Measurements from ENCODE around the gene TRIM63.

TRIM63 gene

GRCh38 chr1:26041978-26042377 lies 25.5 kb downstream of the TRIM63 start:
- Histone ChIP-seq H3K36me3 (ENCODE audit: control insufficient read depth, insufficient read depth, low read length) (no peaks in the 10 kb centered on the region), H3K9me3 (ENCODE audit: control insufficient read depth, insufficient read depth, low read length) (no peaks in the 10 kb centered on the region), H3K27me3 (ENCODE audit: control insufficient read depth, insufficient read depth, low read length) (peaks cover 60% of the 10 kb centered on the region), H3K4me3 (ENCODE audit: low read depth, low read length) (no peak overlapping the region), H3K27ac (ENCODE audit: low read depth, low read length) (no peak overlapping the region), H3K9ac (ENCODE audit: low read depth, low read length) (no peak overlapping the region), H3K4me1 (ENCODE audit: control insufficient read depth, insufficient read depth, low read length) (no peaks in the 10 kb centered on the region; the same call in 1 of the 2 replicates)

DNA sequence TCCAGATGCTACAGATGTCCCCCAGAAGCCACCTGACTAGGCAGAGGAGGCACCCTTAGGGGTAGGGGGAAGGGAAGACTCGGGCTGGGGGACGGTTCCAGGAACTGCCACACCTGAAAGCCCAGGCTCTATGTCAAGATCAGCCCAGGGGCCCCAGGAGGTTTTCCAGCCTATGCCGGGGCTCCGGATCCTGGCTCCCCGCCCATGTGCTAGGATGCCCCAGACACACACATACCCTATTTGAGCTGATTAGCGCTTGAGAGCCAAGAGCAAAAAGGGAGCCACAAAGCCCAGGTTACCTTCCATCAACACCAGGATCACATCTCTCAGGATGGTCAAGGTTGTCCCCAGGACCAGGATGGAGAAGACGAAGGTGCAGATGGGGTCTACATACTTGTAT lies 26.0 kb downstream of the TRIM63 start:
- no peaks in the 10 kb centered on the region for H3K36me3 ChIP-seq (ENCODE audit: control insufficient read depth, insufficient read depth, low read length)
- H3K27ac ChIP-seq (ENCODE audit: low read depth, low read length): no peak overlapping the region
- H3K9ac ChIP-seq (ENCODE audit: low read depth, low read length): no peak overlapping the region
- no peaks in the 10 kb centered on the region; the same call in 1 of the 2 replicates for H3K4me1 ChIP-seq (ENCODE audit: control insufficient read depth, insufficient read depth, low read length)
- H3K27me3 ChIP-seq (ENCODE audit: control insufficient read depth, insufficient read depth, low read length): peaks cover 60% of the 10 kb centered on the region
- H3K9me3 ChIP-seq (ENCODE audit: control insufficient read depth, insufficient read depth, low read length): no peaks in the 10 kb centered on the region
- H3K4me3 ChIP-seq (ENCODE audit: low read depth, low read length): no peak overlapping the region

DNA sequence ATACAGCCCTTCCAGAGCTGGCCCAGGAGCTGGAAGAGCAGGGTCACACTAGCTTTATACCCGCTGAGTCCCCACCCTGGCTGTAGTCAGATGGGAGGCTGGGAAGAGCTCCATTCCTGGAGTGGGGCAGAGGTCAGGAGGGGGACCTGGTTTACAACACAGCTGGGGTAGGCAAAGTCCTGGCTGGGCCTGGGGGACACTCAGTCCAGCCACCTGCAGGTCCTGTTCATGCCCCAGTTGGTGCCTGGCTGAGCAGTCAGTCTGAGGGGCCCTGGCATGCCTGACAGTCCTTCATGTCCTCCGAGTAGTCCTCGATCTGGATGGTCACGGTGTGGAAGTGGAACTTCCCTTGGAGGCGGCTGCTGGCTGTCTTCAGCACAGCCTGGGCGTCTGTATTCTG lies 28.5 kb downstream of the TRIM63 start:
- peaks cover 50% of the 10 kb centered on the region for H3K27me3 ChIP-seq (ENCODE audit: control insufficient read depth, insufficient read depth, low read length)
- no peaks in the 10 kb centered on the region for H3K36me3 ChIP-seq (ENCODE audit: control insufficient read depth, insufficient read depth, low read length)

DNA sequence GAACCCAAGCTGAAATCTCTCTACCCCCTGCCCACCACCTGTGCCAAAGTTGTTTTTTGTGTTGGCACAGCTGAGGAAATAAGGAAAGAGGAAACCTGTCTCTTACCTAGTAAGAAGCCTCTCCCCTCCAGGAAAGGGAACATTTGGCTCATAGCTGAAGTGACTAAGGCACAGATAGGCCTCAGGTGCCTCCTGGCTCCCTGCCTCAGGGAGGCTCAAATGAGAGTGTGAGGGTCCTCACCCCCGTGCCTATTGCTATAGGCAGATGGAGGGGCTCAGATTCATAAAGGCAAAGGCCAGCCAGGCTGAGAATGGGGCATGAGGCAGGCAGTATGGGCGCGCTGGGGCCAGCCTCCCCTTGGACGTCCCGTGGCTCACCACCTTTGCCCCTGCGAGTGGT lies 29.0 kb downstream of the TRIM63 start:
- H3K27ac ChIP-seq (ENCODE audit: low read depth, low read length): no peak overlapping the region
- H3K9me3 ChIP-seq (ENCODE audit: control insufficient read depth, insufficient read depth, low read length): no peaks in the 10 kb centered on the region
- H3K4me3 ChIP-seq (ENCODE audit: low read depth, low read length): no peak overlapping the region
- H3K9ac ChIP-seq (ENCODE audit: low read depth, low read length): no peak overlapping the region
- peaks cover 9% of the 10 kb centered on the region for H3K4me1 ChIP-seq (ENCODE audit: control insufficient read depth, insufficient read depth, low read length)
- H3K36me3 ChIP-seq (ENCODE audit: control insufficient read depth, insufficient read depth, low read length): no peaks in the 10 kb centered on the region
- H3K27me3 ChIP-seq (ENCODE audit: control insufficient read depth, insufficient read depth, low read length): peaks cover 50% of the 10 kb centered on the region

More for the DNA sequence above, 28.5 kb downstream of the TRIM63 start:
- Histone ChIP-seq H3K9ac (ENCODE audit: low read depth, low read length) (no peak overlapping the region), H3K9me3 (ENCODE audit: control insufficient read depth, insufficient read depth, low read length) (no peaks in the 10 kb centered on the region), H3K4me3 (ENCODE audit: low read depth, low read length) (no peak overlapping the region), H3K27ac (ENCODE audit: low read depth, low read length) (no peak overlapping the region), H3K4me1 (ENCODE audit: control insufficient read depth, insufficient read depth, low read length) (peaks cover 9% of the 10 kb centered on the region)

GRCh38 chr1:26037904-26038303 lies 29.5 kb downstream of the TRIM63 start:
- Histone ChIP-seq H3K36me3 (ENCODE audit: control insufficient read depth, insufficient read depth, low read length) (no peaks in the 10 kb centered on the region), H3K27me3 (ENCODE audit: control insufficient read depth, insufficient read depth, low read length) (peaks cover 48% of the 10 kb centered on the region), H3K9me3 (ENCODE audit: control insufficient read depth, insufficient read depth, low read length) (no peaks in the 10 kb centered on the region), H3K9ac (ENCODE audit: low read depth, low read length) (no peak overlapping the region), H3K27ac (ENCODE audit: low read depth, low read length) (no peak overlapping the region), H3K4me1 (ENCODE audit: control insufficient read depth, insufficient read depth, low read length) (peaks cover 9% of the 10 kb centered on the region), H3K4me3 (ENCODE audit: low read depth, low read length) (no peak overlapping the region)

GRCh38 chr1:26036756-26037281 lies 30.6 kb downstream of the TRIM63 start:
- H3K9me3 ChIP-seq (ENCODE audit: control insufficient read depth, insufficient read depth, low read length): no peaks in the 10 kb centered on the region
- no peak overlapping the region for H3K27ac ChIP-seq (ENCODE audit: low read depth, low read length)
- no peak overlapping the region for H3K4me3 ChIP-seq (ENCODE audit: low read depth, low read length)
- H3K4me1 ChIP-seq (ENCODE audit: control insufficient read depth, insufficient read depth, low read length): peaks cover 9% of the 10 kb centered on the region
- H3K9ac ChIP-seq (ENCODE audit: low read depth, low read length): no peak overlapping the region
- no peaks in the 10 kb centered on the region for H3K36me3 ChIP-seq (ENCODE audit: control insufficient read depth, insufficient read depth, low read length)
- H3K27me3 ChIP-seq (ENCODE audit: control insufficient read depth, insufficient read depth, low read length): peaks cover 42% of the 10 kb centered on the region

DNA sequence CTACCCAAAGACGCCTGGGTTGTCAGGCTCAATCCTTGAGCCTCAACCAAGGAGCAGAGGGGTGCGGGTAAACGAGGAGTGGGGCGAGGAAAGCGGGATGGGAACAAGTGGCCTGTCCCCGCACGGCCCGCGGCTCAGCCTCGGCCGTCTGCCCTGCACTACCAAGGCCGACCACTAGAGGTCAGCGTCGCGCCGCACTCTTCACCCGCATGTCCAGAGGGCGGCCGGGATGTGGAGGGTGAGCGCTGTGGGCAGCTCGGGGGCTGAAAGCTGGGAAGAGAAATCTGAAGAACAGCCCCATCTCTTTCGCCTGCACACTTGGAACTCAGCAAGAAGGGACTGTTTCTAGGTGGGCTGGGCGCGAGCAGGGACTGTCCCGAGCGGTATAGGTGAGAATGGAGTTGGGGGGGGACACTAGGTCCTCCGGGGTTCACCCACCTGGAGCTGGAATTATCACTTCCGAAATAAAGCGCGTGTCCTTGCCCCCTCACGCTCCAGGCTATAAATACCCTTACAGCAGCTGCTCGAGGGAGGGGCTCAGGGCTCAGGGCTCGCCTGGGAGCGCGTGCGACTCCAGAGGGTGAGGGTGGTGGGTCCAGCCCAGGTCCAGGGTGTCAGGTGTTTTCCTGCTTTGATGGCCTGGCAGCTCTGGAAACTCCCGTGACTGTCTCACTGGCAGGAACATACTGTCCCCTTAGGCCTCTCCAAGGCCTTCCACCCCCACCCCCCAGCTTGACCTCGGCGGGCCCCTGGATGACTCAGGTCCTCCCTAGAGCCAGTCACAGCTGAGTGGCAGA lies 31.3 kb downstream of the TRIM63 start:
- Histone ChIP-seq H3K9ac (ENCODE audit: low read depth, low read length) (no peak overlapping the region), H3K4me1 (ENCODE audit: control insufficient read depth, insufficient read depth, low read length) (peaks cover 9% of the 10 kb centered on the region), H3K27me3 (ENCODE audit: control insufficient read depth, insufficient read depth, low read length) (peaks cover 38% of the 10 kb centered on the region), H3K4me3 (ENCODE audit: low read depth, low read length) (peak overlapping the region; percentile 77), H3K36me3 (ENCODE audit: control insufficient read depth, insufficient read depth, low read length) (no peaks in the 10 kb centered on the region), H3K9me3 (ENCODE audit: control insufficient read depth, insufficient read depth, low read length) (no peaks in the 10 kb centered on the region), H3K27ac (ENCODE audit: low read depth, low read length) (no peak overlapping the region)

- peaks cover 9% of the 10 kb centered on the region for H3K4me1 ChIP-seq (ENCODE audit: control insufficient read depth, insufficient read depth, low read length)
- H3K36me3 ChIP-seq (ENCODE audit: control insufficient read depth, insufficient read depth, low read length): no peaks in the 10 kb centered on the region
- no peaks in the 10 kb centered on the region for H3K9me3 ChIP-seq (ENCODE audit: control insufficient read depth, insufficient read depth, low read length)
- H3K9ac ChIP-seq (ENCODE audit: low read depth, low read length): no peak overlapping the region
- peaks cover 38% of the 10 kb centered on the region for H3K27me3 ChIP-seq (ENCODE audit: control insufficient read depth, insufficient read depth, low read length)
- peak overlapping the region; percentile 77 for H3K4me3 ChIP-seq (ENCODE audit: low read depth, low read length)
- H3K27ac ChIP-seq (ENCODE audit: low read depth, low read length): no peak overlapping the region
These were observed 32.0 kb downstream of the TRIM63 start for GRCh38 chr1:26035203-26035958.

- Histone ChIP-seq H3K27ac (ENCODE audit: low read depth, low read length) (no peak overlapping the region), H3K4me1 (ENCODE audit: control insufficient read depth, insufficient read depth, low read length) (peaks cover 9% of the 10 kb centered on the region), H3K36me3 (ENCODE audit: control insufficient read depth, insufficient read depth, low read length) (no peaks in the 10 kb centered on the region), H3K9me3 (ENCODE audit: control insufficient read depth, insufficient read depth, low read length) (no peaks in the 10 kb centered on the region), H3K9ac (ENCODE audit: low read depth, low read length) (no peak overlapping the region), H3K27me3 (ENCODE audit: control insufficient read depth, insufficient read depth, low read length) (peaks cover 38% of the 10 kb centered on the region), H3K4me3 (ENCODE audit: low read depth, low read length) (peak overlapping the region; percentile 77)
These were observed 32.8 kb downstream of the TRIM63 start for GRCh38 chr1:26034504-26035202.

GRCh38 chr1:26032656-26033357 lies 34.6 kb downstream of the TRIM63 start:
- H3K9ac ChIP-seq (ENCODE audit: low read depth, low read length): no peak overlapping the region
- no peak overlapping the region for H3K4me3 ChIP-seq (ENCODE audit: low read depth, low read length)
- H3K9me3 ChIP-seq (ENCODE audit: control insufficient read depth, insufficient read depth, low read length): no peaks in the 10 kb centered on the region
- H3K4me1 ChIP-seq (ENCODE audit: control insufficient read depth, insufficient read depth, low read length): peaks cover 9% of the 10 kb centered on the region
- H3K36me3 ChIP-seq (ENCODE audit: control insufficient read depth, insufficient read depth, low read length): no peaks in the 10 kb centered on the region
- H3K27ac ChIP-seq (ENCODE audit: low read depth, low read length): no peak overlapping the region
- H3K27me3 ChIP-seq (ENCODE audit: control insufficient read depth, insufficient read depth, low read length): peaks cover 34% of the 10 kb centered on the region
